Urinary bladder (tissue), 4 donors: ENCODE results near the gene GADD45GIP1. TPM values are rescaled to one million over a fixed set of nuclear protein-coding genes. Genes with fewer than 3 reads are reported as not detected.
A peak's percentile ranks its signal among the peaks of the same experiment; 100 is the strongest.

Experiments
- DNase-seq: peaks from one replicate; pipeline ENCODE4 v3.0.0-alpha.2; 2015; ENCODE audit errors: extremely low spot score
- H3K27ac ChIP-seq: one replicate; pipeline ENCODE4 v1.5.1; 2013; ENCODE audit warnings: low read depth, mild to moderate bottlenecking, moderate library complexity
- H3K36me3 ChIP-seq: one replicate; pipeline ENCODE4 v1.6.1; 2013; ENCODE audit warnings: mild to moderate bottlenecking, moderate library complexity; ENCODE audit not compliant: insufficient read depth
- H3K4me1 ChIP-seq: one replicate; pipeline ENCODE4 v1.6.1; 2013; ENCODE audit warnings: mild to moderate bottlenecking, moderate library complexity; ENCODE audit not compliant: insufficient read depth
- H3K4me3 ChIP-seq: one replicate; pipeline ENCODE4 v1.5.1; 2013; ENCODE audit warnings: low read depth, low read length
- WGBS: extraction: QIAGEN DNeasy Blood & Tissue Kit; methylation state at CpG from one replicate; pipeline ENCODE4 v1.1.7; 2013; 5-methylcytosine and 5-hydroxymethylcytosine counted together
- polyA plus RNA-seq: library from polyadenylated mRNA; stranded (reverse); fragments of 200-250 nt; gene quantifications from one replicate; pipeline ENCODE4 v1.2.3, GENCODE V29; 2013
- total RNA-seq: library from RNA; depleted of rRNA; stranded (reverse); fragments of >200 nt; gene quantifications from one replicate; pipeline ENCODE4 v1.2.3, GENCODE V29; 2014
- donor health status: healthy with polysubstance abuse.
- donor health status: healthy.

GADD45GIP1 gene
- total RNA-seq (7.3 TPM), polyA plus RNA-seq (45.9 TPM)

DNA sequence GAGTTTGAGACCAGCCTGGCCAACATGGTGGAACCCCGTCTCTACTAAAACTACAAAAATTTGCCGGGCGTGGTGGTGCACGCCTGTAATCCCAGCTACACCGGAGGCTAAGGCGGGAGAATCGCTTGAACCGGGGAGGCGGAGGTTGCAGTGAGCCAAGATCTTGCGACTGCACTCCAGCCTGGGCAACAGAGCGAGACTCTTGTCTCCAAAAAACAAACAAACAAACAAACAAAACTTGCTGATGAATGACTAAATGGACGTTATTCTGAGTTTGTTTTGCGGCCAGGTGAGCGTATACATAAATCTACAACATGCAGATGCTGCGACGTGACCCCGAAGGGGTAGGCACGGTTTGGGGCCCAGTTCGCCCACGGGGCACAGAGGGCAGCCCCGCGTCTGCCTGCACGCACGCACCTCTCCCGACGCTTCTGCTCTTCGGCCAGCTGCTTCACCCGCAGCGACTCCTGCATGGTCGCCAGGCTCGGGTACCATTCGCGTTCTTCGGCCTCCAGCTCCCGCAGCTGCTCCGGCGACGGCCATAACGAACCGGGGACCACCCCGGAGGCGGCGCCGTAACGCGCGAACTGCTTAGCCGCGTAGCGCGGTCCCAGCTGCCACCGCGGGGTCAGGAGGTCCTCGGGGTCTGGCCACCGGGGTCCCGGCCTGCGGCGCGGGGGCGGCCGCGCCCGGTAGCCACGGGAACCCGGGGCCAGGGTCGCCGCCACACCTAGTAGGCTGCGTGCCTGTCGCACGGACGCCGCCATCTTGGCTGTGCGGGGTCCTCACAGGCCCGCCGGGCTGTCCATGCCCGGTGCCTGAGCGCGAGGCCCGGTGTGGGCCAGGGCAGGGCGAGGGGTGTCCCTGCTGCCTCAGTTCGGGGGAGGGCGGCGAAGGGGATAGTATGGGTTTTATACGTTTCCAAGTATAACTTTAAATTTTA is at the start of gene GADD45GIP1:
GADD45GIP1 (minus strand) TSS at position 778 of the 943 bp plus-strand sequence; CDS start at position 767, 11 bp downstream.
- H3K27ac ChIP-seq, result peak within 1 kb of the TSS; percentile 93
- WGBS, result 3% methylated on average over 84 of the region's 84 CpGs
- H3K4me1 ChIP-seq, result no peaks in the 10 kb centered on the region
- H3K4me3 ChIP-seq, result peak within 1 kb of the TSS; percentile 88
- H3K36me3 ChIP-seq, result peaks cover 4% of the 10 kb centered on the region
- no peak for DNase-seq

DNA sequence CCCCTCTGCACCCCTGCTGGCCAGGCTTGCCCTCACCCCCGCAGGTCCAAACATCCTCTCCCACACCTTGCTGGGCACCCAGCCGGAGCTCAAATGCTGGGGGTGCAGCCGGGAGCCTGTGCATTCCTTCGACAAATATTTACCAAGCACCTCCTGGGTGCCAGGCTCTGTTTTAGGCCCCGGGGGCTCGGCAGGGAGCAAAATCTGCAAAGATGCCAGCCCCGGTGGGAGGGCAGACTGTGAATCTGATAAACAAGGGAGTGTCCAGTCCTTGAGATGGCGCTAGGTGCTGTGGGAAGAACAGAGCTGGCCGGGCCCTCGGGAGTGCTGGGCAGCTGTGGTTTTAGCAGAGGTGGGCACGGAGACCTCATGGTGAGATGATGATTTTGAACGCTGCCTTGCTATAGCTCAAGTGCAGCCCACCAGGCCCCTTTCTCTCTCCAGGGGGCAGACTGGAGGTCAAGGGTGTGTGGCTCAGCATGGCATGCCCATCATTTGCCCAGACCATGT is 48.9 kb upstream of the GADD45GIP1 start:
- WGBS, result 53% methylated on average over 12 of the region's 12 CpGs
- DNase-seq, result no peak
- Histone ChIP-seq H3K36me3 (no peaks in the 10 kb centered on the region), H3K4me1 (no peaks in the 10 kb centered on the region), H3K27ac (no peak overlapping the region), H3K4me3 (no peak overlapping the region)

GRCh38 chr19:13005253-13005652 is 48.2 kb upstream of the GADD45GIP1 start:
- WGBS, result 81% methylated on average over 4 of the region's 4 CpGs
- DNase-seq, result no peak
- no peak overlapping the region for H3K27ac ChIP-seq
- no peaks in the 10 kb centered on the region for H3K4me1 ChIP-seq
- H3K36me3 ChIP-seq, result no peaks in the 10 kb centered on the region
- no peak overlapping the region for H3K4me3 ChIP-seq

GRCh38 chr19:13004273-13004672 is 47.2 kb upstream of the GADD45GIP1 start:
- Histone ChIP-seq H3K4me3 (no peak overlapping the region), H3K36me3 (no peaks in the 10 kb centered on the region), H3K4me1 (no peaks in the 10 kb centered on the region), H3K27ac (no peak overlapping the region)
- 81% methylated on average over 7 of the region's 7 CpGs for WGBS
- no peak for DNase-seq

DNA sequence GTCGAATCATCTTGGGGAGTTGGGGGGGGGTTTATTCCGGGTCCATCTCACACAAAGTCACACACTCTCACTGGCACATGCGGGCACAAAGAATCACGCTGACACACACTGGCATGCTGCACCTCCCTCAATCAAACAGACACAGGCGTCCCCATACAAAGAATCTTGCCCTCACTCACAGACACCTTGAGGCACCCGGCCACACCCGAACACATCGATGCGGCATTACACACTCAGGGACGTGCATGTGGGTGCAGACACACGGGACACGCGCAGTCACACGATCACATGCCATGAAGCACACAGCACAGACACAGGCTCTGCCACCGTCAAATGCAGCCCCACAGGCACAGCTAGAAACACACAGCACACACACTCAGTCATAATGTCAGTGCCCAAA is 46.1 kb upstream of the GADD45GIP1 start:
- no peaks in the 10 kb centered on the region for H3K36me3 ChIP-seq
- no peak overlapping the region for H3K27ac ChIP-seq
- WGBS, result 65% methylated on average over 15 of the region's 15 CpGs
- H3K4me1 ChIP-seq, result no peaks in the 10 kb centered on the region
- no peak overlapping the region for H3K4me3 ChIP-seq
- DNase-seq, result no peak

- H3K36me3 ChIP-seq, result no peaks in the 10 kb centered on the region
- peak; percentile 78 for DNase-seq
- H3K4me3 ChIP-seq, result peak overlapping the region; percentile 24
- H3K27ac ChIP-seq, result peak overlapping the region; percentile 83
- H3K4me1 ChIP-seq, result no peaks in the 10 kb centered on the region
- 24% methylated on average over 29 of the region's 29 CpGs for WGBS
Measured at GRCh38 chr19:13002166-13002898, 45.3 kb upstream of the GADD45GIP1 start.

DNA sequence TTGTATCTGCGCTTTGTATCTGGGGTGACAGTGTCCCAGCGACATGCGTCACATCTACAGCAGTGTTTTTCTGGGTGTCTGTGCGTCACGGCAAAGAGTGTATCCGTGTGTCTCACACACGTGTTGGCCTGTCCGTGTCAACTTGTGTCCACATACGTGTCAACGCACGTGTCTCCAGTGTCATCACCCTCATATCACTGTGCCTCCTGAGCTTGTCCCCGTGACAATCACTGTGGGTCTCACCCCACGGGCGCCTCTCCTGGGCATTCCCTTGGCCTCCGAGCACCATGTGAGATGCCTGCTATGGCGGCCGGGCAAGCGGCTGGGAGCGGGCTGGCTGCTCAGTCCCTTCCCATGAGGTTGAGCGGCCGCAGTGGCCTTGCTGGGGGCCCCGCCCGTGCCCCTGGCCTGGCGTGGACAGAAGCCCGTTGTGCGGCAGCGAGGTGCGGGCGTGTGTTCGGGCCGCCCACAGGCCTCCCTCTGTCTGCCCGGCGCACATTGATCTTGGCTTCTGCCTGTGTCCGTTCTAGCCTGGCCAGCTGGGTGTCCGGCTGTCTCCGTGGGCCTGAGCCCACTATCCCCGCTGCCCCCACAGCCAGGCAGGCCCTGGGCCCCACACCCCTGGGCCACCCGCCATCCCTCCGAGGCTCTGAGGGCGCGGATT is 44.6 kb upstream of the GADD45GIP1 start:
- Histone ChIP-seq H3K4me3 (peak overlapping the region; percentile 24), H3K36me3 (no peaks in the 10 kb centered on the region), H3K4me1 (no peaks in the 10 kb centered on the region), H3K27ac (peak overlapping the region; percentile 83)
- WGBS, result 35% methylated on average over 41 of the region's 41 CpGs
- no peak for DNase-seq

- WGBS, result 78% methylated on average over 19 of the region's 19 CpGs
- Histone ChIP-seq H3K36me3 (no peaks in the 10 kb centered on the region), H3K4me1 (no peaks in the 10 kb centered on the region), H3K4me3 (no peak overlapping the region), H3K27ac (peak overlapping the region; percentile 83)
- DNase-seq, result no peak
Measured at GRCh38 chr19:13001166-13001501, 44.1 kb upstream of the GADD45GIP1 start.

DNA sequence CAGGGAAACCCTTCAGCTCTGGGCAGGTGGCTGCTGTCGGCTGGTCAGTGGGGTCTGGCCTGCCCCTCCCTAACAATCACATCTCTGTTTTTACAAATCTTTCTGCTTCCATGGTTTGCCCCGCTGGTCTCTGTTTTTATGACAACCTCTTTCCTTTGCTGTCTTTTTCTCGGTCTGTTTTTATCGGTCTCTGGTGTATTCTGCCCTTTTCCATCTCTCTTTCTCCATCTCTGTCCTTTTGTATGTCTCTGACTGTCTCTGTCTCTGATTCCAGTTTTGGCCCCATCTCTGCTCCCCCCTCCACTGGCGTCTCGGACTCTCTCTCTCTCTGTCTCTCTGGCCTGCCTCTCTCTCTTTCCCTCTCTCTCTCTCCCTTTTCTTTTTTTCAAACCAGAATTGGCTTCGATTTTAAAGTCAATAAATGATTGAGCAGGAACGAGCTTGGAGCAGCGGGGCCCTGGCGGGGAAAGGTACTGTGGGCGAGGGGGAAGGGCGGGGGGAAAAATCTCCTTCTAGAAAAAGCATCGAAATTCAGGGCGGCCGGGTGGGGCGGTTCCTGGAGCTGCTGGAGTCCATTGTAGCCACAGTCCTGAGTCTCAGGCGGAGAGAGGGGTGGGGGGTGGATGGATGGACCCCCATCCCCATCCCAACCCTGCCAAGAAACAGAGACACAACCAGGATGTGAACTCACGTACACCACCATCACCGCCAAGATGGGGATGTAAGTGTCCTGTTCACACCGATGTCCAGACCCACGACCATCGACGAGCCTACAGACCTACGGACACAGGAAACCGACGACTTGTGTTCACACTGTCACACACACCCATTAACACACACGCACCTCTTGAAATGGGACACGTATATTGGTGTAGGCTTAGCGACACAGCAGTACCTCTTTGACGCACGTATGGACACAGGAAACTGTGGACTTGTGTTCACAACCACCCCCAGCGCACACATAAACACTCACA is 41.2 kb upstream of the GADD45GIP1 start:
- DNase-seq, result no peak
- no peaks in the 10 kb centered on the region for H3K4me1 ChIP-seq
- no peak overlapping the region for H3K4me3 ChIP-seq
- WGBS, result 64% methylated on average over 32 of the region's 32 CpGs
- H3K27ac ChIP-seq, result peak overlapping the region; percentile 12
- no peaks in the 10 kb centered on the region for H3K36me3 ChIP-seq

DNA sequence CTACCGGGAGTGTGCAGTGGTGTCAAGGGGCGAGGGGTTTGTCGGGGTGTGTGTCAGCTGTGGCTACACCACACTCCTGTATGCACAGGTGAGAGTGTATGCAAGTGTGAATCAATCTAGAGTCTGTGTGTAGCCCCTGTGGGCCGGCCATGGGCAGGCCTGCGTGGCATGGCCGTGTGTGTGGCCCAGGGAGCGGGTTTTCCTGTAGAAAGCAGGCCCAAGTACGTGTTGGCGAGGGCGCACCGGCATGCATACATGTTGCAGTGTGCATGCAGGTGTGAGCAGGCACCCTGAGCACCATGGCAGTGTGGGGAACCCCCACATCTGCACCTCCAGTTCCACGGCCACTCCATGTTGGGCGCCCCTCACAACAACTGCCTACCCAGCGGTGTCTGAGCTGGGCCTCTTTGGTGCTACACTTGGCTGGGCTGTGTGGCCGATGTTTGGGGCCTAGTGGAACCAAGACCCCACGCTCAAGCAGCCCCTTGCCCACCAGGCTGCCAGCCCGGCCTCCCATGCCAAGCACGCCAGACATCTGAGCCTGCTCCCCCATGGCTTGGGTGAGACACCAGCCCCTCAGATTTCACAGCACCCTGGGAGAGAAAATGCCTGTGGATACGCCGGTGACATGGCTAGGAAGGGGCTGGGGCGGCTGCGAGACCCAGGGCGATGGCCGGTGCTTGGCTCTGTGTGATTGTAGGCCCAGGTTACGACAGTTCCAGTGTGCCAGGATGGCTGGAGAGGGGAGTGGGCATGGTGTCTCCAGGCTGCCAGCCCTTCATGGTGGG is 40.4 kb upstream of the GADD45GIP1 start:
- DNase-seq, result no peak
- 68% methylated on average over 25 of the region's 25 CpGs for WGBS

GRCh38 chr19:12996406-12997094 is 39.5 kb upstream of the GADD45GIP1 start:
- Histone ChIP-seq H3K27ac (peak overlapping the region; percentile 90), H3K4me3 (peak overlapping the region; percentile 92), H3K36me3 (no peaks in the 10 kb centered on the region), H3K4me1 (no peaks in the 10 kb centered on the region)
- 5% methylated on average over 52 of the region's 52 CpGs for WGBS
- no peak for DNase-seq

More for the DNA sequence above, 40.4 kb upstream of the GADD45GIP1 start:
- H3K27ac ChIP-seq, result no peak overlapping the region
- H3K36me3 ChIP-seq, result no peaks in the 10 kb centered on the region
- peak overlapping the region; percentile 92 for H3K4me3 ChIP-seq
- no peaks in the 10 kb centered on the region for H3K4me1 ChIP-seq
